Measurements from ENCODE around the gene ADAT3.

- TF ChIP-seq, protein P1, sequence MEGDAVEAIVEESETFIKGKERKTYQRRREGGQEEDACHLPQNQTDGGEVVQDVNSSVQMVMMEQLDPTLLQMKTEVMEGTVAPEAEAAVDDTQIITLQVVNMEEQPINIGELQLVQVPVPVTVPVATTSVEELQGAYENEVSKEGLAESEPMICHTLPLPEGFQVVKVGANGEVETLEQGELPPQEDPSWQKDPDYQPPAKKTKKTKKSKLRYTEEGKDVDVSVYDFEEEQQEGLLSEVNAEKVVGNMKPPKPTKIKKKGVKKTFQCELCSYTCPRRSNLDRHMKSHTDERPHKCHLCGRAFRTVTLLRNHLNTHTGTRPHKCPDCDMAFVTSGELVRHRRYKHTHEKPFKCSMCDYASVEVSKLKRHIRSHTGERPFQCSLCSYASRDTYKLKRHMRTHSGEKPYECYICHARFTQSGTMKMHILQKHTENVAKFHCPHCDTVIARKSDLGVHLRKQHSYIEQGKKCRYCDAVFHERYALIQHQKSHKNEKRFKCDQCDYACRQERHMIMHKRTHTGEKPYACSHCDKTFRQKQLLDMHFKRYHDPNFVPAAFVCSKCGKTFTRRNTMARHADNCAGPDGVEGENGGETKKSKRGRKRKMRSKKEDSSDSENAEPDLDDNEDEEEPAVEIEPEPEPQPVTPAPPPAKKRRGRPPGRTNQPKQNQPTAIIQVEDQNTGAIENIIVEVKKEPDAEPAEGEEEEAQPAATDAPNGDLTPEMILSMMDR (conservative IDR thresholded peaks at IDR 0.05; ENCODE audit: low read length) = no peak
- no peak for TF ChIP-seq EZH2phosphoT487 (IDR thresholded peaks at IDR 0.05; ENCODE audit: borderline replicate concordance, low read depth, low read length)
Measured at GRCh38 chr19:1901940-1902404, 3.2 kb upstream of the ADAT3 start.

Measured in OCI-LY7 (cell line).